ENCODE results near the gene CRTC3. TPM values are rescaled to one million over a fixed set of nuclear protein-coding genes. Genes with fewer than 3 reads are reported as not detected.
"Not testable (repeated sequence)": the region's sequence is repeated elsewhere in the genome, so short reads cannot be mapped to it uniquely, and the experiment has no call there.

Gene CRTC3
- total RNA-seq, 2 experiments from 2014 or later = 70.5 to 74.1 TPM

DNA sequence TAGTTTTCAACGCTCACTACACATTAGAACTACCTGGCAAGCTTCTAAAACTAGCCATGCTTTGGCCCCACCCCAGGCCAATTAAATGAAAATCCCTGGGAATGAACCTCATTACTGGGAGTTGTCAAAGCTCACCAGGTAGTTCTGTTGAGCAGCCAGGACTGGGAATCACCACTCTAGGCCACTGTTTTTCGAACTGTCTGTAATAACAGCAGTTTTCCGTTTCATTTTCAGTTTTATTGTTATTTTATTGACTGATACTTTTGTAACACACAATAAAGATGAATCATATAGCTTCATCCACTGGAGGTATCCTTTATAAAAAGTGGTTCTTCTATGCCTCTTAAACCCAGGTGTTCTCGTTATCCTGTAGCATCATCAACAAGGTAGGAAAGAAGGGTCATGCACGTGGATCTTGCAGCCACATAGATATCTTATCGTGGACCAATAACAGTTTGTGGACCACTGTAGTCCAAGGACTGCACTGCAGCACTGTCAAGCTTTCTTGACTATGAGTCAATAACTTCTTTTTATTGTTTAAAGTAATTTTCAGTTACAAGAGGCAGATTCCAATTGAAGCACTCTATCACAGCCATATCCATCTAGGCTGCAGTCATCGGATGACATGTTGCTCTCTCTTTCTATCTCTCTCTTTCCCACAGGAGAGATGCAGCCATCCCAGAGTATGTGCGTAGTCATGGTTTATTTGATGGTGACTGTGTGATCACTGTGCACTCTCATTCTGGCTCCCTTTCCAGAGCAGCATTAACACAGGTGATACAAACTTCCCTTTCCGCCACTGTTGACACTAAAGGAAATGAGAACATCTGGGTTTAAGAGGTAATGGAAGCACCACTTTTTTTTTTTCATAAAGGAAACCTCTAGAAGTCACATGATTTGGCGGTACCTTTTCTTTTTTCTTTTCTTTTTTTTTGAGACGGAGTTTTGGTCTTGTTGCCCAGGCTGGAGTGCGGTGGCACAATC, 148.4 kb downstream of the CRTC3 start:
- POLR2A ChIA-PET = interaction anchor here (0.7 to 4.8 kb wide), 12 partner anchors 13 to 254 kb away, joined by 3 to 49 read pairs (median 5); partner anchors contain the start of gene BLM
- peak overlapping the region; percentile 95 for H3K27ac Mint-ChIP-seq
- ATAC-seq (ENCODE audit: low read depth) (peak; percentile 90), DNase-seq (peak; percentile 26)
- H3K27me3 Mint-ChIP-seq = no peaks in the 10 kb centered on the region
- H3K9me3 Mint-ChIP-seq = peaks cover 2% of the 10 kb centered on the region
- peak overlapping the region; percentile 79 for H3K4me3 Mint-ChIP-seq
- peaks cover 35% of the 10 kb centered on the region for H3K4me1 Mint-ChIP-seq
- H3K36me3 Mint-ChIP-seq = peaks cover 11% of the 10 kb centered on the region

DNA sequence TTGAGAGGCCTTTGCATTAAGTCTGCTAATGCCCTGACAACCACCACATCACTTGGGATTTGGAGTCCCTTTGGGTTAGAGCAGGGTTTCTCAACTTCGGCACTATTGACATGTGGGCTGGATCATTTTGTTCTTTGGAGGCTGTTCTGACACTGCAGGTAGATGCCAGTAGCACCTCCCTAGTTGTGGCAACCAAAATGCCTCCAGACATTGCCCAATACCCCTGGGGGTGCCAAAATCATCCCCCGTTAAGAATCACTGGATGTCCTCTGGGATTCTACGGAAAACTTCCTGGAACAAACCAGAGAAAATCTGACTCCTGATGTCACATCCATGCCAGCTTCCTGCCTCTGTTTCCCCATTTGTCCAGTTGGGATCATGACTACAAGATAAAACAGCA, 150.2 kb downstream of the CRTC3 start:
- POLR2A ChIA-PET = interaction anchor here (4.8 kb wide), 1 partner anchor 14 kb away, joined by 49 read pairs; no protein-coding TSS in a partner anchor

DNA sequence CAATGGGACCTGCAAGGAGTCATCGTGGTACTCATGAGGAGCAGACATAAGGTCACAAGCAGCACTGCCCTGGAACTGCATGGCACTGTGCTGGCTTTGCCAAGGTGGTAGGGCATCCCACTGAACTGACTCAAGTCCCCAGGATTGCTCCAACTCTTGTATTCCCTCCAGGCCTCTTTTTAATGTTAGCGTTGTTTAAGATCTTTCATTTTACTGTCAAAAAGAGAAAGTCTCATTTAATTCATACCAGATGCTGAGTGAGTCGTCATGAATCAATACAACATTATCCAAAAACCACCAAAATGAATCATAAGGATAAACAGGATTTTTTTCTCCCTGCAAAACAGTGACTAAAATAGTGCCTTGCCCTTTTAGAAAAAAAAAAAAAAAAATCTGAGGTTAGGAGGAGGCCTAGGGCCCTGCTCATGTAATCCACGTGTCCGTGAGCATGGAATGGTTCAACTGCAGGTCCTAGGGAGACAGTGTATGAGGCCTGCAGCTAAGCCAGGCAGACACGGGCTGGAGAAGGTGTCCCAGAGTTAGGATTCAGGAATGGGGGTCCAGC, 150.7 kb downstream of the CRTC3 start:
- POLR2A ChIA-PET = no interaction called here
- H3K36me3 Mint-ChIP-seq = peaks cover 10% of the 10 kb centered on the region
- H3K27me3 Mint-ChIP-seq = no peaks in the 10 kb centered on the region
- ATAC-seq (ENCODE audit: low read depth) (no peak), DNase-seq (peak; percentile 24)
- peak overlapping the region; percentile 57 for H3K27ac Mint-ChIP-seq
- H3K9me3 Mint-ChIP-seq = peaks cover 2% of the 10 kb centered on the region
- H3K4me3 Mint-ChIP-seq = no peak overlapping the region
- H3K4me1 Mint-ChIP-seq = peaks cover 35% of the 10 kb centered on the region

More for the DNA sequence above, 150.2 kb downstream of the CRTC3 start:
- H3K9me3 Mint-ChIP-seq = peaks cover 2% of the 10 kb centered on the region
- peaks cover 34% of the 10 kb centered on the region for H3K4me1 Mint-ChIP-seq
- ATAC-seq (ENCODE audit: low read depth) = no peak
- H3K4me3 Mint-ChIP-seq = no peak overlapping the region
- H3K27ac Mint-ChIP-seq = no peak overlapping the region
- no peak for DNase-seq
- peaks cover 9% of the 10 kb centered on the region for H3K36me3 Mint-ChIP-seq
- H3K27me3 Mint-ChIP-seq = no peaks in the 10 kb centered on the region

DNA sequence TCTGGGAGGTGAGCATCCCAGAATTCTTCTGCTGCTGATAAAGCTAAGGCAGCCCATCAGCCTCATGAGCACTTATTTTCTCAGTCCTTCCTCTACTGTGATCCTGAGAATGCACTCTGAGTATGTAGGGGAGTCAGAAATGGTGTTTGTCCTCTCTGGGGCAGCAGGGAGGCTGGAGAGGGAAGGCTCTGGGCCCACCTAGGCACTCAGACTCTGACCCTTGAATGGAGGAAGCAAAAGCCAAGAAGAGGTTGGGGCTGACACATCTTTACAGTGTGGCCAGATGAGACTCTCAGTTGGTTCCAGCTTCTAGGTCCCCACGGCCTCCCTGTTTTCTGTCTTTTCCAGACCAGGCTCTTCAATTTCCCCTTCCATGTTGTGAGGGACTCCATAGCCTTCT, 151.3 kb downstream of the CRTC3 start:
- Mint-ChIP-seq H3K36me3 (peaks cover 11% of the 10 kb centered on the region), H3K4me3 (no peak overlapping the region), H3K9me3 (peaks cover 2% of the 10 kb centered on the region), H3K27me3 (no peaks in the 10 kb centered on the region), H3K4me1 (peaks cover 36% of the 10 kb centered on the region), H3K27ac (no peak overlapping the region)
- POLR2A ChIA-PET = no interaction called here
- DNase-seq = peak; percentile 18
- no peak for ATAC-seq (ENCODE audit: low read depth)

DNA sequence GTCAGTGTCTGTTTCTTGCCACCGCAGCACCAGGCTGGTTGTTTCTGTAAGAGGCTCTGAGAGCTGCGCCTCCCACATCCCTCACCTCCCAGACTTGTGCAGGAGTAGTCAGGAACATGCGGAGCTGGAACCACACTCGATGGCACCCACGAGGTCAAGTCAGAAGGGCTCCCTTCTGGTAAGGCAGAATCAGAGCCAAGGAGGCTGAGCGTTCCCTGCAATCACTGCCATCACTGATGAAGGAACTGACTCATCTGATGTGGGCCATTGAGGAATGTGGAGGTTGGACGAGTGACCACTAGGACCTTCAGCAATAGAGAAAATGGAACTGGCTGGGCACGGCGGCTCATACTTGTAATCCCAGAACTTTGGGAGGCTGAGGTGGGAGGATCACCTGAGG, 151.8 kb downstream of the CRTC3 start:
- Mint-ChIP-seq H3K27ac (no peak overlapping the region), H3K36me3 (peaks cover 9% of the 10 kb centered on the region), H3K4me1 (peaks cover 38% of the 10 kb centered on the region), H3K4me3 (no peak overlapping the region), H3K27me3 (no peaks in the 10 kb centered on the region), H3K9me3 (peaks cover 2% of the 10 kb centered on the region)
- ATAC-seq (ENCODE audit: low read depth) (no peak), DNase-seq (peak; percentile 22)
- POLR2A ChIA-PET = no interaction called here

DNA sequence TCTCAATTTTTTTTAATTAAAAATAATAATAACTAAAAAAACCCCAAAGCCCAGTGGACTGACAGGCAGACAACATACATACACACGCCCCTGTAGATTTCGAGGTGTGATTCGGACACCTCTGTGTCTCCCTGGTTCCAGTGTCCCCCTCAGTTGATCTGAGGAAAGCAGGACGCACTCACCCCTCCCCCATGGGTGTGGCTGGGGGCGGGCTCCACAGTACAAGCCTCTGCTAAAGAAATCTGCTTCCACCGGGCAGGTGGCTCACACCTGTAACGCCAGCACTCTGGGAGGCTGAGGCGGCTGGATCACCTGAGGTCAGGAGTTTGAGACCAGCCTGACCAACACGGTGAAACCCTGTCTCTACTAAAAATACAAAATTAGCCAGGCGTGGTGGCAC, 153.6 kb downstream of the CRTC3 start:
- DNase-seq (peak; percentile 13), ATAC-seq (ENCODE audit: low read depth) (no peak)
- POLR2A ChIA-PET = interaction anchor here (0.7 kb wide), 1 partner anchor 28 kb away, joined by 4 read pairs; no protein-coding TSS in a partner anchor
- no peaks in the 10 kb centered on the region for H3K27me3 Mint-ChIP-seq
- no peaks in the 10 kb centered on the region for H3K9me3 Mint-ChIP-seq
- H3K27ac Mint-ChIP-seq = no peak overlapping the region
- peaks cover 45% of the 10 kb centered on the region for H3K4me1 Mint-ChIP-seq
- H3K36me3 Mint-ChIP-seq = peaks cover 11% of the 10 kb centered on the region
- no peak overlapping the region for H3K4me3 Mint-ChIP-seq

DNA sequence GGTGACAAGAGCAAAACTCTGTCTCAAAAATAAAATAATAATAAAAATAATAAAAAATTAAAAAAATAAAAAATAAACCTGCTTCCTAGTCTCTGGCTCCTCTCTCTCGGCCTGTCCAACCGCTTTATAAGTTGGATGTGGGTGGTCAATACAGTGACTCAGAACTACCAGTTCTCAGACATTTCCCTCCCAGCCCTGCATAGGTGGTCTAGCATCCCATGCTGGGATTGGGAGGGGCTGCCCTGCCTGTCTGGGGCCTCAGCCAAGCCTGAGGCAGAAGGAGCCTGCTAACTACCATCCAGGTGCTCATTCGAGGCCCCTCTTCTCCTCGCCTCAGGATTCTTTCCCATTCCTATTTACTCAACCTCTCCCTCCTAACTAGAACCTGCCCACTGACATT, 154.2 kb downstream of the CRTC3 start:
- POLR2A ChIA-PET = interaction anchor here (0.7 kb wide), 1 partner anchor 28 kb away, joined by 4 read pairs; no protein-coding TSS in a partner anchor
- H3K4me3 Mint-ChIP-seq = no peak overlapping the region
- DNase-seq = peak; percentile 26
- H3K27me3 Mint-ChIP-seq = no peaks in the 10 kb centered on the region
- H3K27ac Mint-ChIP-seq = peak overlapping the region; percentile 27
- peaks cover 44% of the 10 kb centered on the region for H3K4me1 Mint-ChIP-seq
- no peaks in the 10 kb centered on the region for H3K9me3 Mint-ChIP-seq
- no peak for ATAC-seq (ENCODE audit: low read depth)
- peaks cover 12% of the 10 kb centered on the region for H3K36me3 Mint-ChIP-seq

DNA sequence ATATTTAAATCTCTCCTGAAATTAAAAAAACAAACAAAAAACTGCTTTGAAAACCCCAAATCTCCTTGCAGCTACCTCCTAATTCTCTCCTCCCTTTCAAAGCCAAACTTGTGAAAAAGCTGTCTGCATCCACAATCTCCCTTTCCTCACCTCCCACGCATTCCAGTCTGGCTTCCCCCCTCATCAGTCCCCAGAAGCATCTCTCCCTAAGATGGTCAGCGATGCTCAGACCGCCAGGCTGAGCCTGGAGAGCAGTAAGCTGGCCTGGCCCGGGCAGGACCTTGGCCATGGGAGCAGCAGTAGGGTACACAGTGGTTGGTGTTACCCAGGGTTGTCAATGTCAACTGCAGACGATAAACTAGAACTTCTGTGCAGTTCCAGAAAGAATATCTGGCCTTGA, 154.6 kb downstream of the CRTC3 start:
- no peaks in the 10 kb centered on the region for H3K9me3 Mint-ChIP-seq
- H3K27me3 Mint-ChIP-seq = no peaks in the 10 kb centered on the region
- H3K4me3 Mint-ChIP-seq = no peak overlapping the region
- H3K27ac Mint-ChIP-seq = peak overlapping the region; percentile 27
- ATAC-seq (ENCODE audit: low read depth) (no peak), DNase-seq (peak; percentile 11)
- H3K4me1 Mint-ChIP-seq = peaks cover 39% of the 10 kb centered on the region
- H3K36me3 Mint-ChIP-seq = peaks cover 12% of the 10 kb centered on the region
- POLR2A ChIA-PET = interaction anchor here (0.6 to 3.0 kb wide), 2 partner anchors 20 to 134 kb away, joined by 4 to 25 read pairs; no protein-coding TSS in a partner anchor

DNA sequence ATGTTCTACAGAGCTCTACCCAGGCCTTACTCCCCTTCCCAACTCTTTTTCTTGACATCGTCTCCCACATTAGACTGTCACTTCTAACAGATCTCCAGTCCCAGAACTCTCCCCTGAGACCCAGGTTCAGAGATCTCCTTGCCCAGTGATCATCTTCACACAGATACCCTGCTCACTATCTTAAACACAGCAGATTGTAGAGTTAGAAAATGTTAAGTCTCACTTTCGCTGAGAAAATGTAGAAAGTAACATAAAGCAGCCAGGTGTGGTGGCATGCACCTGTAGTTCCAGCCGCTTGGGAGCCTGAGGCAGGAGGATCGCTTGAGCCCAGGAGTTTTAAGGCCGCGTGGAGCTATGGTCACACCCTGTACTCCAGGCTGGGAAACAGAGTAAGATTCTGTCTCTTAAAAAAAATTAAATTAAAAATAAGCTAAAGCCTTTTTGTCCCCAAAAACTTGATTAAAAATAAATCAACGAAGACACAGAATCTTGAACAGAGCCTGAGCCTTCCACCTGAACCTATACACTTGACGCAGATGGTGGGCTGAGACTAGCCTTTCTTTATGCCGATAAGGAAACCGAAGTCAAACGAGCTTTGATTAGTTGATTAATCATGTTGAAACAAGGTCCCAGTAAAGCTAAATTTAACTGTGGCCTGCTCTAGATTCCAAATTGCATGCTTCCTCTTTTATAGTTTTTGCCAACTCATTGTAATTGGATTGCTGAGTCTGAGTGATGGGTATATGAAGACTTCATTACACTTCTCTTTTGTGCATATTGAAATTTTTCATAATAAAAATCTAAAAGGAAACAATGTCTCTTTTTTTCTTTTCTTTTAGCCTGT, 156.1 kb downstream of the CRTC3 start:
- ATAC-seq (ENCODE audit: low read depth) = peak; percentile 1
- Mint-ChIP-seq H3K4me3 (peak overlapping the region; percentile 69), H3K4me1 (peaks cover 36% of the 10 kb centered on the region)

DNA sequence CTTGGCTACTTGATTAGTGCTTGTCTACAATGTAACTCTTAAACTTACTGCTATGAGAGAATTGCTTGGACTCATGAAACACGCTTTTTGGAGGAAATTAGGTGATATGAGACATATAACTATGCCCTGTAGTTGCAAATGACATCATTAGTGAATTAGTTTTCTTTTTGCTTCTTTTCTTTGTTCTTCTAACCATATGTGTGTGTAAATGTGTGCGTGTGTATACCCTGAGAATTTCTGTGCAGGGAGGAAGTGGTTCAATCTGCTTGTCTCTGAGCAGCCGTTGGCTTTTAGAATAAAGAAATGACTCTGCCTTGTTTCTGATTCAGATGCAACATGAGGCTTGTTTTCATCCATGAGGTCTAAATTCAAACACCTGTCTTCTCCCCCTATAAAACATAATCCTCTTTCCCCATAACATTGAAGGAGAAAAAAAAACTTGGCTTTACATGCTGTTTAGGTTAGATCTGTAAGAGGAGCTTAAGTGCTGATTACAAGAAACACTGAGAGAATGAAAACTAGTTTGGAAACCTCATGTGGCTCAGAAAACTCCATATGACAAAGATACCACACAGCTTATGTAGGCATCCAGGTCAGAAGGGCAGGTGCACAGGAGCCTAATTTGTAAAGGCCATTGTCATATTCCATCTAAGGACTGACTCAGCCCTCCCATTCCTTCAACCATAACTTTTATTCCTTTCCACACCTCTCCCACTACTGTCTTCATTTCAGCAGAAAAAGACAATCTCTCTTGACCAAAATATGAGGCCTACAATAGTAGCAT, 156.9 kb downstream of the CRTC3 start:
- H3K4me3 Mint-ChIP-seq = peak overlapping the region; percentile 69
- DNase-seq = no peak
- peak overlapping the region; percentile 96 for H3K27ac Mint-ChIP-seq
- H3K9me3 Mint-ChIP-seq = peaks cover 2% of the 10 kb centered on the region
- peaks cover 16% of the 10 kb centered on the region for H3K36me3 Mint-ChIP-seq
- POLR2A ChIA-PET = interaction anchor here (0.8 to 3.0 kb wide), 8 partner anchors 10 to 37 kb away, joined by 3 to 25 read pairs (median 6); no protein-coding TSS in a partner anchor
- peaks cover 40% of the 10 kb centered on the region for H3K4me1 Mint-ChIP-seq
- H3K27me3 Mint-ChIP-seq = no peaks in the 10 kb centered on the region
- ATAC-seq (ENCODE audit: low read depth) = peak; percentile 95

More for the DNA sequence above, 156.1 kb downstream of the CRTC3 start:
- H3K27ac Mint-ChIP-seq = peak overlapping the region; percentile 96
- H3K36me3 Mint-ChIP-seq = peaks cover 16% of the 10 kb centered on the region
- H3K9me3 Mint-ChIP-seq = peaks cover 2% of the 10 kb centered on the region
- H3K27me3 Mint-ChIP-seq = no peaks in the 10 kb centered on the region
- DNase-seq = no peak
- POLR2A ChIA-PET = interaction anchor here (0.8 to 3.0 kb wide), 8 partner anchors 9 to 36 kb away, joined by 3 to 25 read pairs (median 6); no protein-coding TSS in a partner anchor

DNA sequence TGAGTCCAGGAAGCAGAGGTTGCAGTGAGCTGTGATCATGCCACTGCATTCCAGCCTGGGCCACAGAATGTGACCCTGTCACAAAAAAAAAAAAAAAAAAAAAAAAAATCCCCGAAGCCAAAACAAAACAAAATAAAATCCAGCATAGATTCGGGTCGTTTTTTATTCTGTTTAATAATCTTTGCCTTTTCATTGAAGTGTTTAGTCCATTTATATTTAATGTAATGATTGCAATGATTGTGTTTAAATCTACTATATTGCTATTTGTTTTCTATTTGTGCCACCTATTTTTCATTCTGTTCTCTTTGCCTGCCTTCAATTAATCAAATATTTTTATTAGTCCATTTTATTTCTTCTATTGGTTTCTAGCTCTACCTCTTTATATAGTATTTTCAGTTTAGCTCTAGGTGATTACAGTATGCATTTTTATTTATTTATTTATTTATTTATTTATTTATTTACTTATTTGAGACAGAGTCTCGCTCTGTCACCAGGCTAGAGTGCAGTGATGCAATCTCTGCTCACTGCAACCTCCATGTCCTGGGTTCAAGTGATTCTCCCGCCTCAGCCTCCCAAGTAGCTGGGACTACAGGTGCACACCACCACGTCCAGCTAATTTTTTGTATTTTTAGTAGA, 159.7 kb downstream of the CRTC3 start:
- H3K4me3 Mint-ChIP-seq, POLR2A ChIA-PET: not testable (repeated sequence)

DNA sequence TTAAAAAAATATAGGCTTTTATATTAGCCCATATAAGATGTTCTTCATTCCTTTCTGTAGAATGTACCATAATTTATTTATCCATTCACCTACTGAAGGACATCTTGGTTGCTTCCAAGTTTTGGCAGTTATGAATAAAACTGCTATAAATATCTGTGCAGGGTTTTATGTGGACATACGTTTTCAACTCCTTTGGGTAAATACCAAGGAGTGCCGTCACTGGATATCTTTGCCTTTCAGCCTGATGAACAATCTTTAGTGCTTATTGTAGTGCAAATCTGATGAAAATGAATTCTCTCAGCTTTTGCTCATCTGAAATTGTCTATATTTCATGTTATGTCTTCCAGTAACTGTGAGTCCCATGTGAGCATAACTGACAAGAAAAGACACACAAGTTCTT, 160.9 kb downstream of the CRTC3 start:
- DNase-seq = no peak
- Mint-ChIP-seq H3K9me3 (peaks cover 2% of the 10 kb centered on the region), H3K4me1 (peaks cover 51% of the 10 kb centered on the region), H3K27me3 (no peaks in the 10 kb centered on the region), H3K4me3 (no peak overlapping the region), H3K36me3 (peaks cover 10% of the 10 kb centered on the region), H3K27ac (no peak overlapping the region)
- ATAC-seq (ENCODE audit: low read depth) = no peak
- POLR2A ChIA-PET = interaction anchor here (0.9 to 2.2 kb wide), 2 partner anchors 12 to 23 kb away, joined by 4 to 8 read pairs; no protein-coding TSS in a partner anchor

More for the DNA sequence above, 159.7 kb downstream of the CRTC3 start:
- H3K4me1 Mint-ChIP-seq = peaks cover 56% of the 10 kb centered on the region
- not testable (repeated sequence) for H3K27me3 Mint-ChIP-seq; DNase-seq; H3K9me3 Mint-ChIP-seq; ATAC-seq (ENCODE audit: low read depth); H3K27ac Mint-ChIP-seq
- H3K36me3 Mint-ChIP-seq = peaks cover 16% of the 10 kb centered on the region

Data from activated naive CD8-positive, alpha-beta T cell treated with anti-CD3 and anti-CD28 coated beads, Interleukin-2, amount 10 ng/mL, durations not matched to agents 7 days and 5 days (primary cell).